Ascending aorta (tissue), 2 donors: ENCODE measurements around the gene NKX6-2. TPM values are rescaled to one million over a fixed set of nuclear protein-coding genes. Genes with fewer than 3 reads are reported as not detected.
"Not testable (repeated sequence)": the region's sequence is repeated elsewhere in the genome, so short reads cannot be mapped to it uniquely, and the experiment has no call there.

ENCODE experiments used
- DNase-seq, 2 donors: peaks; one replicate each; pipeline ENCODE4 v3.0.0-alpha.2; 2019; ENCODE audit warnings: low spot score in 2 of 2
- H3K27ac ChIP-seq, 2 donors: fragments of 200-600 bp; sonication (generic); one replicate each; pipeline ENCODE4 v1.5.1; 2016 to 2017; ENCODE audit warnings: mild to moderate bottlenecking in 1 of 2
- H3K27me3 ChIP-seq: fragments of 200-600 bp; sonication (generic); one replicate; pipeline ENCODE4 v1.5.1; 2017
- H3K36me3 ChIP-seq, 2 donors: fragments of 200-600 bp; sonication (generic); one replicate each; pipeline ENCODE4 v1.5.1; 2016
- H3K4me1 ChIP-seq, 2 donors: fragments of 200-600 bp; sonication (generic); one replicate each; pipeline ENCODE4 v1.5.1; 2016 to 2017; ENCODE audit warnings: mild to moderate bottlenecking in 1 of 2
- H3K4me3 ChIP-seq, 2 donors: fragments of 200-600 bp; sonication (generic); one replicate each; pipeline ENCODE4 v1.5.1; 2016 to 2017; ENCODE audit warnings: mild to moderate bottlenecking in 1 of 2
- H3K9me3 ChIP-seq, 2 donors: fragments of 200-600 bp; sonication (generic); one replicate each; pipeline ENCODE4 v1.5.1; 2016
- intact Hi-C: fragments of 100-400 bp; cut with DNase I; formaldehyde crosslinking; loops from one replicate; pipeline ENCODE4 v1.15.1; 2023
- total RNA-seq: library from RNA; depleted of rRNA; stranded (reverse); fragments of >200 nt; gene quantifications from one replicate; pipeline ENCODE4 v1.1.0, GENCODE V29; 2016
- TF ChIP-seq, protein P1 (sequence below), 3 experiments: fragments of 200-600 bp in 2 of 3; fragments of 450-650 bp in 1 of 3; sonication (generic) in 2 of 3; IDR thresholded peaks; one replicate each; pipeline ENCODE4 v1.5.1; 2016 to 2019; ENCODE audit warnings: antibody characterized with exemption in 3 of 3, mild to moderate bottlenecking in 1 of 3, moderate library complexity in 1 of 3

Gene NKX6-2
- total RNA-seq, 1 donor from 2014 or later = not detected

- DNase-seq = no peak
- intact Hi-C loops = no loop called here
- peaks cover 28 to 65% of the 10 kb centered on the region in 2 donors for H3K36me3 ChIP-seq
- no peaks in the 10 kb centered on the region for H3K27me3 ChIP-seq
- no peak overlapping the region for H3K4me3 ChIP-seq
- H3K9me3 ChIP-seq = no peaks in the 10 kb centered on the region
- TF ChIP-seq, protein P1, sequence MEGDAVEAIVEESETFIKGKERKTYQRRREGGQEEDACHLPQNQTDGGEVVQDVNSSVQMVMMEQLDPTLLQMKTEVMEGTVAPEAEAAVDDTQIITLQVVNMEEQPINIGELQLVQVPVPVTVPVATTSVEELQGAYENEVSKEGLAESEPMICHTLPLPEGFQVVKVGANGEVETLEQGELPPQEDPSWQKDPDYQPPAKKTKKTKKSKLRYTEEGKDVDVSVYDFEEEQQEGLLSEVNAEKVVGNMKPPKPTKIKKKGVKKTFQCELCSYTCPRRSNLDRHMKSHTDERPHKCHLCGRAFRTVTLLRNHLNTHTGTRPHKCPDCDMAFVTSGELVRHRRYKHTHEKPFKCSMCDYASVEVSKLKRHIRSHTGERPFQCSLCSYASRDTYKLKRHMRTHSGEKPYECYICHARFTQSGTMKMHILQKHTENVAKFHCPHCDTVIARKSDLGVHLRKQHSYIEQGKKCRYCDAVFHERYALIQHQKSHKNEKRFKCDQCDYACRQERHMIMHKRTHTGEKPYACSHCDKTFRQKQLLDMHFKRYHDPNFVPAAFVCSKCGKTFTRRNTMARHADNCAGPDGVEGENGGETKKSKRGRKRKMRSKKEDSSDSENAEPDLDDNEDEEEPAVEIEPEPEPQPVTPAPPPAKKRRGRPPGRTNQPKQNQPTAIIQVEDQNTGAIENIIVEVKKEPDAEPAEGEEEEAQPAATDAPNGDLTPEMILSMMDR (IDR thresholded peaks at IDR 0.05) = no peak
- H3K27ac ChIP-seq = no peak overlapping the region
- no peaks in the 10 kb centered on the region for H3K4me1 ChIP-seq
Observed at GRCh38 chr10:132774181-132774901, 11.6 kb downstream of the NKX6-2 start.

GRCh38 chr10:132772816-132773215, 13.1 kb downstream of the NKX6-2 start:
- H3K36me3 ChIP-seq = peaks cover 28 to 64% of the 10 kb centered on the region in 2 donors
- intact Hi-C loops, H3K4me3 ChIP-seq: not testable (repeated sequence)

GRCh38 chr10:132770061-132771021, 15.6 kb downstream of the NKX6-2 start:
- no peaks in the 10 kb centered on the region for H3K4me1 ChIP-seq
- H3K27me3 ChIP-seq = no peaks in the 10 kb centered on the region
- H3K36me3 ChIP-seq = peaks cover 18 to 47% of the 10 kb centered on the region in 2 donors
- no peaks in the 10 kb centered on the region for H3K9me3 ChIP-seq
- no peak overlapping the region for H3K27ac ChIP-seq
- H3K4me3 ChIP-seq = no peak overlapping the region
- TF ChIP-seq, protein P1 (IDR thresholded peaks at IDR 0.05) = no peak
- intact Hi-C loops = no loop called here
- DNase-seq = no peak

More at GRCh38 chr10:132772816-132773215, 13.1 kb downstream of the NKX6-2 start:
- not testable (repeated sequence) for H3K27ac ChIP-seq, H3K9me3 ChIP-seq, H3K4me1 ChIP-seq, H3K27me3 ChIP-seq, DNase-seq

GRCh38 chr10:132768346-132769248, 17.4 kb downstream of the NKX6-2 start:
- H3K9me3 ChIP-seq = no peaks in the 10 kb centered on the region
- H3K27ac ChIP-seq = no peak overlapping the region
- H3K36me3 ChIP-seq = peaks cover 15 to 45% of the 10 kb centered on the region in 2 donors
- no peak for DNase-seq
- no peaks in the 10 kb centered on the region for H3K4me1 ChIP-seq
- intact Hi-C loops = no loop called here
- no peak overlapping the region for H3K4me3 ChIP-seq
- TF ChIP-seq, protein P1 (IDR thresholded peaks at IDR 0.05) = no peak
- no peaks in the 10 kb centered on the region for H3K27me3 ChIP-seq

- no peaks in the 10 kb centered on the region for H3K4me1 ChIP-seq
- DNase-seq = no peak
- H3K27ac ChIP-seq = no peak overlapping the region
- TF ChIP-seq, protein P1 (IDR thresholded peaks at IDR 0.05) = no peak
- peaks cover 19 to 48% of the 10 kb centered on the region in 2 donors for H3K36me3 ChIP-seq
- H3K4me3 ChIP-seq = no peak overlapping the region
- H3K9me3 ChIP-seq = no peaks in the 10 kb centered on the region
- H3K27me3 ChIP-seq = no peaks in the 10 kb centered on the region
- intact Hi-C loops = no loop called here
Observed at GRCh38 chr10:132766291-132766690, 19.7 kb downstream of the NKX6-2 start.
